Astrocyte (in vitro differentiated cells and primary cell): ENCODE results near the gene TAS1R1. TPM values are rescaled to one million over a fixed set of nuclear protein-coding genes. Genes with fewer than 3 reads are reported as not detected.
"Not testable (repeated sequence)": the region's sequence is repeated elsewhere in the genome, so short reads cannot be mapped to it uniquely, and the experiment has no call there.

Experiments
- DNase-seq: peaks from one replicate; pipeline ENCODE4 v3.0.0-alpha.2; 2010; ENCODE audit warnings: low read depth
- FAIRE-seq: peaks from 2 replicates; lab custom pipeline; 2011; peaks lifted over from hg19 to GRCh38; lab: Jason Lieb, UNC
- H2AFZ ChIP-seq: 2 replicates; pipeline ENCODE4 v1.6.0; 2012; ENCODE audit warnings: low read depth, low read length, inconsistent platforms
- H3K27ac ChIP-seq: 2 replicates; pipeline ENCODE4 v1.5.1; 2011; ENCODE audit warnings: low read depth, low read length, inconsistent platforms
- H3K27me3 ChIP-seq: 2 replicates; pipeline ENCODE4 v1.6.0; 2011; ENCODE audit warnings: low read length, inconsistent platforms; ENCODE audit not compliant: insufficient read depth
- H3K36me3 ChIP-seq: 2 replicates; pipeline ENCODE4 v1.5.1; 2011; ENCODE audit warnings: low read length, inconsistent platforms; ENCODE audit not compliant: insufficient read depth
- H3K4me1 ChIP-seq: 2 replicates; pipeline ENCODE4 v1.5.1; 2011; ENCODE audit warnings: low read length, inconsistent platforms; ENCODE audit not compliant: insufficient read depth
- H3K4me2 ChIP-seq: 2 replicates; pipeline ENCODE4 v1.6.0; 2012; ENCODE audit warnings: low read length, inconsistent platforms
- H3K4me3 ChIP-seq: 2 replicates; pipeline ENCODE4 v1.5.1; 2011; ENCODE audit warnings: low read depth, mild to moderate bottlenecking, low read length, inconsistent platforms; ENCODE audit not compliant: insufficient read depth
- H3K79me2 ChIP-seq: 2 replicates; pipeline ENCODE4 v1.6.0; 2012; ENCODE audit warnings: mild to moderate bottlenecking, low read length, inconsistent platforms; ENCODE audit not compliant: insufficient read depth
- H3K9ac ChIP-seq: 2 replicates; pipeline ENCODE4 v1.6.0; 2012; ENCODE audit warnings: mild to moderate bottlenecking, low read length, inconsistent platforms
- H3K9me3 ChIP-seq: 2 replicates; pipeline ENCODE4 v1.5.1; 2012; ENCODE audit warnings: low read depth, mild to moderate bottlenecking, low read length, inconsistent platforms; ENCODE audit not compliant: insufficient read depth
- H4K20me1 ChIP-seq: 2 replicates; pipeline ENCODE4 v1.6.0; 2012; ENCODE audit warnings: low read length, inconsistent platforms; ENCODE audit not compliant: insufficient read depth
- H3K27ac Mint-ChIP-seq: one replicate; pipeline ENCODE4 v1.8.0; 2021; ENCODE audit warnings: mild to moderate bottlenecking, mixed read lengths; ENCODE audit not compliant: unreplicated experiment
- H3K27me3 Mint-ChIP-seq: one replicate; pipeline ENCODE4 v1.8.0; 2021; ENCODE audit warnings: low read depth, mixed read lengths; ENCODE audit not compliant: unreplicated experiment
- H3K36me3 Mint-ChIP-seq: one replicate; pipeline ENCODE4 v1.8.0; 2021; ENCODE audit warnings: low read depth, mixed read lengths; ENCODE audit not compliant: unreplicated experiment
- H3K4me1 Mint-ChIP-seq: one replicate; pipeline ENCODE4 v1.8.0; 2021; ENCODE audit warnings: low read depth, mixed read lengths; ENCODE audit not compliant: unreplicated experiment
- H3K4me3 Mint-ChIP-seq: one replicate; pipeline ENCODE4 v1.8.0; 2021; ENCODE audit warnings: mild to moderate bottlenecking, moderate library complexity, mixed read lengths; ENCODE audit not compliant: unreplicated experiment
- H3K9me3 Mint-ChIP-seq: one replicate; pipeline ENCODE4 v1.8.0; 2021; ENCODE audit warnings: mild to moderate bottlenecking, mixed read lengths; ENCODE audit not compliant: unreplicated experiment
- CTCF ChIP-seq: IDR thresholded peaks from 2 replicates; pipeline ENCODE4 v1.5.1; 2011; ENCODE audit warnings: low read depth, mild to moderate bottlenecking, inconsistent platforms, low read length, moderate library complexity; ENCODE audit not compliant: insufficient read depth
- EZH2 ChIP-seq: IDR thresholded peaks from 2 replicates; pipeline ENCODE4 v1.6.1; 2012; ENCODE audit warnings: mild to moderate bottlenecking, low read length, inconsistent platforms; ENCODE audit not compliant: insufficient read depth
- total RNA-seq: library from RNA; stranded (reverse); gene quantifications from 2 replicates; pipeline ENCODE4 v1.2.1, GENCODE V29; 2021

TAS1R1 gene
- total RNA-seq, 1 donor from 2014 or later, result not detected

GRCh38 chr1:6599141-6599975 lies 44.3 kb downstream of the TAS1R1 start:
- no peaks in the 10 kb centered on the region for H3K27me3 ChIP-seq
- peak overlapping the region; percentile 93 for H3K27ac Mint-ChIP-seq
- TF ChIP-seq EZH2 (no peak), CTCF (no peak)
- peak overlapping the region; percentile 35 for H3K9ac ChIP-seq
- peaks cover 16% of the 10 kb centered on the region for H3K4me1 Mint-ChIP-seq
- H3K4me1 ChIP-seq, result peaks cover 30% of the 10 kb centered on the region
- peaks cover 17% of the 10 kb centered on the region for H3K36me3 Mint-ChIP-seq
- peak overlapping the region; percentile 94 for H3K4me2 ChIP-seq
- DNase-seq (no peak), FAIRE-seq (no peak)
- H3K9me3 ChIP-seq, result no peaks in the 10 kb centered on the region
- H3K4me3 ChIP-seq, result peak overlapping the region; percentile 48
- H2AFZ ChIP-seq, result no peak overlapping the region
- H3K79me2 ChIP-seq, result peaks cover 77% of the 10 kb centered on the region
- H4K20me1 ChIP-seq, result peaks cover 75% of the 10 kb centered on the region
- H3K27me3 Mint-ChIP-seq, result no peaks in the 10 kb centered on the region
- no peak overlapping the region for H3K27ac ChIP-seq
- peak overlapping the region; percentile 71 for H3K4me3 Mint-ChIP-seq
- H3K9me3 Mint-ChIP-seq, result no peaks in the 10 kb centered on the region
- H3K36me3 ChIP-seq, result peaks cover 23% of the 10 kb centered on the region

GRCh38 chr1:6599991-6600390 lies 44.9 kb downstream of the TAS1R1 start:
- not testable (repeated sequence) for H3K9me3 Mint-ChIP-seq, H3K27me3 ChIP-seq, DNase-seq, H3K9me3 ChIP-seq, FAIRE-seq, H3K27me3 Mint-ChIP-seq, H2AFZ ChIP-seq
- H3K9ac ChIP-seq, result peak overlapping the region; percentile 90
- H3K4me3 ChIP-seq, result peak overlapping the region; percentile 77
- H3K79me2 ChIP-seq, result peaks cover 72% of the 10 kb centered on the region
- Mint-ChIP-seq H3K27ac (peak overlapping the region; percentile 93), H3K4me3 (peak overlapping the region; percentile 98), H3K4me1 (peaks cover 17% of the 10 kb centered on the region), H3K36me3 (peaks cover 13% of the 10 kb centered on the region)
- H3K4me2 ChIP-seq, result peak overlapping the region; percentile 94
- H3K36me3 ChIP-seq, result peaks cover 18% of the 10 kb centered on the region
- peak overlapping the region; percentile 95 for H3K27ac ChIP-seq
- peaks cover 36% of the 10 kb centered on the region for H3K4me1 ChIP-seq
- peaks cover 68% of the 10 kb centered on the region for H4K20me1 ChIP-seq

- Mint-ChIP-seq H3K9me3 (no peaks in the 10 kb centered on the region), H3K36me3 (peaks cover 12% of the 10 kb centered on the region), H3K27me3 (no peaks in the 10 kb centered on the region), H3K4me1 (peaks cover 17% of the 10 kb centered on the region), H3K27ac (peak overlapping the region; percentile 93), H3K4me3 (peak overlapping the region; percentile 98)
- Histone ChIP-seq H3K27me3 (no peaks in the 10 kb centered on the region), H4K20me1 (peaks cover 63% of the 10 kb centered on the region), H3K27ac (peak overlapping the region; percentile 95), H3K79me2 (peaks cover 67% of the 10 kb centered on the region), H3K4me3 (peak overlapping the region; percentile 77), H3K4me2 (peak overlapping the region; percentile 94), H2AFZ (no peak overlapping the region), H3K9me3 (no peaks in the 10 kb centered on the region), H3K9ac (peak overlapping the region; percentile 90), H3K36me3 (peaks cover 13% of the 10 kb centered on the region), H3K4me1 (peaks cover 39% of the 10 kb centered on the region)
- TF ChIP-seq EZH2 (no peak), CTCF (no peak)
- DNase-seq (no peak), FAIRE-seq (no peak)
Observed at GRCh38 chr1:6600410-6601048, 45.4 kb downstream of the TAS1R1 start.
